Measurements from ENCODE around the gene FBXO38.

Gene FBXO38

DNA sequence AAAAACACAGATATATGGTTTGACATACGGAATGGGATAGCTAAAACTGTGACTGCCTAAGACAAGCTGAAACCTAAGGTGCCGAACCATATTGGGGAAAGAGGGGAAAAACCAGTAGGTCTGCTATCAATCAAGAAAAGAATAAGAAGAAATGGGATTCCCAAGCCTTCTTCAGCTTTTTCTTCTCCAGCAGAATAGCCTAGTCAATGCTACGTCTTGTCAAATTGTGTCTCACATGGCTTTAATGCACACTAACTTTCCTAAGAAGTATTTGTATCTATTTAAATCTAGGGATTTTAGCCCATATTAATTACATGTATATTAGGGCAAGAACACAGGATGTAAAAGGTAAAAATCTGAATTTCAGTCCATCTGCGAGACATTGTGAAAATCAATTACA, 797 bp upstream of the FBXO38 start:
- DNase-seq (ENCODE audit: low read depth in 3 of 3), result no peak

DNA sequence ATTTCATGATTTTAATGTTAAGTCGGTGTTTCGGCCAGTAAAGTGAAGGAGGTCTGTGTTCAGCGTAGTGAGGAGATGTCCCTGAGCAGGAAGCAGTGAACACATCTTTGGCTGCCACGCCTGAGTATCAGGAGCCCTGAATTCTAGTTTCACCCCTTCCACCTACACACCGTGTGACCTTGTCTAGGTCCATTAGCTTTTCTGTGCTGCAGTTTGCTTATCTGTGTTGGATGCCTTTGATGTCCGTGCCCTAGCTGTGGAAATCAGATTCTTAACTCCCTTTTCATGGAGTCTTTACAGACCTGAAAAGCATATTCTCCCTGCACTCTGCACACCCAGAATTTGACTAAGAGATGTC, 601 bp downstream of the FBXO38 start:
- DNase-seq (ENCODE audit: low read depth in 3 of 3), result no peak

DNA sequence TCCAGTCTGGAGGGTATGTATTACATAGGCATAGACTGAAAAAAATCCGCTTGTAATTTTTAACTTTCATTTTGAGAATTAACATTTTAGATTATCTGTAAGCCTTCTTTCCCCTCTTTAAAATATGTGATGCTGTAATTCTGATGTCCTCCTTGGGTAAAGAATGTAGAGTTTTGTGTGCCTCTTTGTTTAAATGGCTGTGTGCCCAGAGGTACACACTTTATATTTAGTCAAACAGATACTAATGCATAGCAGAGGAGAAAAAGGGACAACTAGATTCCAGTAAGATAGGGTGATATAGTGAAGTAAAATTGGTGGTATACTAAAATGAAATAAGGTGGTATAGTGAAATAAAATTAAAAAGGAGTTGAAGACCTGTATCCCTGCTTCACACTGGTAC, 1.3 kb downstream of the FBXO38 start:
- DNase-seq (ENCODE audit: low read depth in 3 of 3), result no peak

DNA sequence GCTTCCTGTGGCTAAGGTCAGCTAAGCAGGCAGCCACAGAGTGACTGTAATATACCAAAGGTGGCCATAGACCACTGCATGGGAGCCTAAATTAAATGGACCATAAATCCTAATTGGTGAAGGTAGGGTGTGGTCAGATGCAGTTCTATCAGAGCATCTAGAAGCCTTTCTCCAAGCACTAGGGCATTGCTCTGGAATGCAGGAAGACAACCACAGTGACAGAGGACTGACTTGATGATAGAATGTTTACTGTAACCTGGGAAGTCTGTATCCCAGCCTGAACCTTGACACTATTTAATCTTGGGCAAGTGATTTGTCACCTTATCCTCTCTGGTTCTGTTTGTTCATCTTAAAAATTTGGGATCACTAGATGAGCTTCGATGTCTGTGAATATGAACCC, 2.3 kb downstream of the FBXO38 start:
- DNase-seq (ENCODE audit: low read depth in 3 of 3), result no peak

DNA sequence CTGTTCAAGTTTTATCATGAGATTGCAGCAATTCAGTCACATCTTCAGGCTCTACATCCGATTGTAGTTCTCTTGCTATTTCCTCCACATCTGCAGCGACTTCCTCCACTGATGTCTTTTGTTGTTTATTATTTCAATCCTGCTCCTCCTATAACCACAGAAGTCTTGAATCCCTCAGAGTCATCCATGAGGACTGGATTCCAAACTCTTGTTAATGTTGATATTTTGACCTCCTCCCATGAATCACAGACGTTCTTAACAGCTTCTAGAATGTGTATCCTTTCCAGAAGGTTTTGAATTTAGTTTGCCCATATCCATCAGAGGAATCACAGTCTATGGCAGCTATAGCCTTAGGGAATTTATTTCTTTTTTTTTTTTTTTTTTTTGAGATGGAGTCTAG, 3.6 kb downstream of the FBXO38 start:
- DNase-seq (ENCODE audit: low read depth in 3 of 3), result no peak

DNA sequence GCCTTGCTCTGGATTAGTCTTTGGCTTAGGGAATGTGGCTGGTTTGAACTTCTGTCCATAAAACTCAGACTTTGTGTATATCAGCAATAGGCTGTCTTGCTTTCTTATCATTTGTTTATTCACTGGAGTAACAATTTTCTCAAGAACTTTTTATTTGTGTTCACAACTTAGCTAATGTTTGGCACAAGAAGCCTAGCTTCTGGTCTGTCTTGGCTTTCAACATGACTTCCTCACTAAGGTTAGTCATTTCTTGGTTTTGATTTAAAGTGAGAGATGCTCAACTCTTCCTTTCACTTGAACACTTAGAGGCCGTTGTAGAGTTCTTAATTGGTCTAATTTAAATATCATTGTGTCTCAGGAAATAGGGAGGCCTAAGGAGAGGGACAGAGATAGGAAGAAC, 4.9 kb downstream of the FBXO38 start:
- DNase-seq (ENCODE audit: low read depth in 3 of 3), result no peak

DNA sequence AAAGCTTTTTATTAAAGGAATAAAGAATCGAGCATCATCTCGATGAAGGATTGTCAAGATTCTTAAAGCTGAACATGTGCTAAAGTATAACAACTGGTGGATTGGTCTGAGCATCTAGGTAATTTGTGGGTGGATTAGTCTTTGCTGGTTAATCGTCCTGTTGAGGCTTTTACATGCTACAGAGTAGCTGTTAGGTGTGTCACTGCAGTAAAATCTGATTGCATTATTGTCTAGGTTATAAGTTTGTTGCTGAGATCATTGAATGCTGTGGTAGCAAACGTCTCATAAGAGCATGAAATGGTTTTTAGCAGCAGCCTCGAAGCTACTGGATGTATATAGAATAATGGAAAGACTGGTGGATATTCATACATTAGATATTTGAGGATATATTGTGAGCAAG, 7.2 kb downstream of the FBXO38 start:
- no peak for DNase-seq (ENCODE audit: low read depth in 3 of 3)

DNA sequence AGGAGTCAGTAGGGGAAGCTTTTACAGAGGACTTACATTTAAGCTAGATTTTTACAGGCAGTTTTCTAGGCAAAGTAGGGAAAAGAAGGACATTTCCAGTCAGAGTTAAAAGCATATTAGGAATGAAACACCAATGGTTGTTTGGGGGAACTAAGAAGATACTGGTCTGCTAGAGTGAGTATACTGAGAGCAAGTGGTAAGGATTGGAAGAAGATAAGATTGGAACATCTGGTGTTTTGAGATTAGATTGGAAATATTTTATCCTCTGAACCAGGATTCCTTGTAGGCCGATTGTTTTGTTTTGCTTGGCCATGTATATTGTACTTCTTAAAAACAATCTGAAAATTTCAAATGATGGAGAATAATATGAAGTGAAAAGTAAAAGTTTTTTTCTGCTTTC, 7.7 kb downstream of the FBXO38 start:
- no peak for DNase-seq (ENCODE audit: low read depth in 3 of 3)

DNA sequence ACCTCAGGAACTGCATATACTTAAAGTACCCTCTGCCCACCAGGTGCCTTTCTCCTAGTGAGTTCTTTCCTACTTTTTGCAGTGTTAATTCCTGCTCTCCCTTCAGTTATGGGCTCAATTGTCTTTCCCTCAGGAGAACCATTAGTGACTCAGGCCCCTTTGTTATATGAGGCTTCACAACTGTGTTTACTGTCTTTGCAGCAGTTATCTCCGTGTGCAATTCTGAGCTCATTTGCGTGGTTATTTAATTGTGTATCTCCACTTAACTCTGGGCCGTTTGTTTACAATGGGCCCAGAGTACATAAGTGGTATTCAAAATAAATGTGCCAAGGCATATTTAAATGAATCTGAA, 9.6 kb downstream of the FBXO38 start:
- no peak for DNase-seq (ENCODE audit: low read depth in 3 of 3)

DNA sequence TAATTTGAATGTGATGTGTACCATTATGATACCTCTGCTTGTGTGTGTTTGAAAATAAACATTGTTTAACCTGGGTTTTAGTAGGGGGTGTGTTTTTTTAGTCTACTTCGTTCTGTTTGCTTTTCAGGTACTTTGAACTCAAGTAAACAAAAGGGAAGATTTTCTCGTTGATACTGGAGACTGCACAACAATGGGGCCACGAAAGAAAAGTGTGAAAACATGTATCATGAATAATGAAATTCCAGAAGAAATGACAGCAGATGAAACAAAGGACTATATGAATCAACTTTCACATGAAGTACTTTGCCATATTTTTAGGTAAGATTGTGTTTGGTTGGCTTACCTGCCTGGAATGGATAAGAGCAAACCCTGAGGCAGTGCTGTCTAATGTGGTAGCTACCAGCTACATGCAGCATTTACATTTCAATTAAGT, 10.8 kb downstream of the FBXO38 start:
- no peak for DNase-seq (ENCODE audit: low read depth in 3 of 3)

DNA sequence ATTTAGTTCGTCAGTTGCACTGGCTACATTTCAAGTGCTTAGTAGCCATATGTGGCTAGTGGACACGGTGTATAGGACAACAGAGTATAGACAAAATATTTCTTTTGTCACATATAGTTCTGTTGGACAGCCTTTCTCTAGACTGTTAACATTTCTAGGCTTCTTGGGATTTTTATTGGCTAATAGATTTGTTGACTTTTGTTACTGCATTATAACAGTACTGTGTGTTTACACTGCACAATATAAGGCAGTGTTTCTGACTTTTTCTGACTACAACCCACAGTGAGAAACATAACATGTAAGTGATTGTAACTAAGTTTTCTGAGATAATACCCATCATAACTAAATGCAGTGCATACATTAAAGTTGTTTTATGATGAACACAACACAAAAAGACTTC, 11.3 kb downstream of the FBXO38 start:
- DNase-seq (ENCODE audit: low read depth in 3 of 3), result no peak

DNA sequence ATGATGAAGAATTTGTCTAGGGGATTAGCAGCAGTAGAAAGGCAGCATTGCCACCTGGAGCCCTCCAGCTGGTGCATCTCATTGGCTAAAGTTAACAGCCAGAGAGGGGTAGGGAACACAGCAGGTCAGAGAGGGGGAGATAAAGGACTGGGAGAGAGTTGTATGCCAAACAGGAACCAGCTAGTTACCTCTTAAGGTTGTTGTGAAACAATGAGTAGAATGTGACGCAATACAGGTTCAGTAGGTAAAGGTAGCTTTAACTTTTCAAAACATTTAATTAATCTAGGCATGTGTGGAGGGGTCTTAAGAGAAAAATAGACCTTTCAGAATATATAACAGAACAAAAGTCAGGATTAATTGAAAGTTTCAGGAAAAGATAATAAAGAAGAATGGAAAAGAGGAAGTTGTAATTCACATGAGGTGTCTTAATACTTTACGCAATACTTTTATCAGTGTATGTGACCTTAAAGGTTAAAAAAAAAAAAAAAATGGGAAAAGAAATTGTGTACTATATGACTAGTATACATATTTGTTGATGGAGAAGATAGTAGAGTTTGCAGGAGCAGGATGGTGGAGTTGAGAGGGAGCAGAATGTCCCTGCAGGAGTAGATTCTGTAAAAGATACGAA, 14.3 kb downstream of the FBXO38 start:
- no peak for DNase-seq (ENCODE audit: low read depth in 3 of 3)

DNA sequence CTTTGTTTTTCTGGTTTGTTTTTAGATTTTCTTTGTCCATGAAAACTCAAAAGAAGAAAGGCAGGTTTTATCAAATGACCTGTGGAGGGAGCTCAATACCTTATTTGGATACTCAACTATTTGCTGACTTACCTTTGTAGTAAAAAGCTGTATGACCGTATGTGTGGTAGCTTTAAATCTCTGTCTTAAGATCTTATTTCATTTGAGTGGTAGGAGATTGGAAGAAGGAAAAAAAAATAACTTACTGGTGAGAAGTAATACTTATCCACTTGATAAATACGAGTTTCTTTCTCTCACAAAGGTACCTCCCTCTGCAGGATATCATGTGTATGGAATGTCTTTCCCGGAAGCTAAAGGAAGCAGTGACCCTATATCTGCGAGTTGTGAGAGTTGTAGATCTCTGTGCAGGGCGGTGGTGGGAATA, 15.0 kb downstream of the FBXO38 start:
- no peak for DNase-seq (ENCODE audit: low read depth in 3 of 3)

DNA sequence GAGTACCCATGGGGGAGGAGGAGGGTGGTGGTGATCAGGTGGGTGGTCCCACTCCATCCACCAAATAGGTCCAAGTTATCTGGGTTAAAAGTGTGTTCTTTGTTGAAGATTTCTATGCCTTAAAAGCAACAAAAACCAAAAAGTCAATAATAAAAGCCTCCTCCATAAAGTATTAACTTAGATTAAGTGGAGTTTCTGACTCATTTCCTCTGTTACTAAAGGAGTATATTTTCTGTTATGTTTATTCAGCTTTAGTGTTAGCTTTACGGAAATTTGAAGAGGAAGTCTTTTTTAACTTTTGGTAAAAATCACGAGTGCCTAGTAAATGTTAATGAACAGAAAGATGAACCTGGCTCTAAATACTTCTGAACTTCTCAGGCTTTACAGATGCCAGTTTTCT, 17.8 kb downstream of the FBXO38 start:
- no peak for DNase-seq (ENCODE audit: low read depth in 3 of 3)

DNA sequence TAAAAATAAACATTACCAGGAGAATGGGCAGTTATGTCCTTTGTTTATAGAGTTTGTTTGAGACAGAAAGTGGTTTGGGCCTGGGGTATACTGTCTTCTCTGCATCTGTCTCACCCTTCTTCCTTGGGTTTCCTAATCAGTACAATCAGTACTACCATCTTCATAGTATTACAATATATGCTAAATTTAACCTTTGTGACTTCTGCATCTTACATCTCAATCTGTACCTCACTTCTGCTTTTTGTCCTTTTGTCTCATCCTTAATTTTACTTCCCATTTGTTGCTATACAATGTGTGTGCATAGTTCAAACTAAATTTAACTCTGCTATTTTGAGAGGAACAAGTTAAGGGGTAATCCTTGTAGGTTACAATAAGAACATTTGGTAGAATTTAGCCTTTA, 19.6 kb downstream of the FBXO38 start:
- DNase-seq (ENCODE audit: low read depth in 3 of 3), result no peak

DNA sequence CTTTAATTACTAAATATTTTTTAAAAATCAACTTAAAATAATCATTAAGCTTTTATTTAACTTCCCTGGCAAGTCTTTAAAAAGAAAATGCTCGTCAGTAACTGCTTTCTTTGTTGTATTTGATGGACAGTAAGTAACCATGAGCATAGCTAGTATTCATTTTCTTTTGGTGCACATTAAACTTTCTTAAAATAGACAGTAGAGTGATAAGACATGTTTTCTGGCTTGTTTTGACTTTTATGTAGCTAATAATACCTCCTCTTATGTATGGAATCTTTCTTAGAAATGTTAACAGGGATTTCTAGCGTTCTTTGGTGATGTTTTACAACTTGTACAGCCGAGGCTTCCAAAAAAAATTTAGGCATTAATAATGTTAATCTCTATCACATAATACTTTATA, 22.6 kb downstream of the FBXO38 start:
- no peak for DNase-seq (ENCODE audit: low read depth in 3 of 3)

DNA sequence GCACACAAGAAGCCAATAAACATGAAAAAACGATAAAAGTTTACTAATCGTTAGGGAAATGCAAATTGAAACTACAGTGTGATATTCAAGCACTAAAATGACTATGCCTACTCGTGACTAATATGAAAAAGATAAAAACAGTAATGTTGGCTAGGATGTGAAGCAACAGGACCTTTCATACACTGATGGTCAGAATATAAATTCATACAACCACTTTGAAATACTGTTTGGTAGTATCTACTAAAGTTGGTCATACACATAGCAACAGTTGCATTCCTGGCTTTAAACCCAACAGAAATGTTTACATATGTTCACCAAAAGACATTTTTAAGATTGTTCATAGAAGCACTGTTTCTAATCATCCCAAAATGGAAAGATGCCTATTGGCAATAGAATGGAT, 24.3 kb downstream of the FBXO38 start:
- DNase-seq (ENCODE audit: low read depth in 3 of 3), result no peak

DNA sequence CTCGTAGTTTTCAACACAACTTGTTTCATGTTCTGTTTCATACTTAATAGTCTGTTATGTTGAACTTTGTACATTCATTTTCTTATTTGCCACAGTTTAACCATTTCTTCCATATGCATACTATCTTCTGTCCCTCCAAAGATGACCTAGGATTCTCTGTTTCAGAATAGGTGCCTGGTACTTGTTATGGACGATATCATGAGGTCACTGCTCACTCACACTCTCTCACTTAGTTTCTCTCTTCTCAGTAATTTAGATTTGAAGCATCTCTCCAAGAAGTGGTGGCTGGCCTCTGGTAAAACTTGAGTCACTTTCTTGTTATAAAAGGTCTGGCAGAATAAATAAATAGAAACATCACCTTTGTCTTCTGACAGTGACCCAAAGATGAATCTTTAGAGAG, 28.4 kb downstream of the FBXO38 start:
- no peak for DNase-seq (ENCODE audit: low read depth in 3 of 3)

DNA sequence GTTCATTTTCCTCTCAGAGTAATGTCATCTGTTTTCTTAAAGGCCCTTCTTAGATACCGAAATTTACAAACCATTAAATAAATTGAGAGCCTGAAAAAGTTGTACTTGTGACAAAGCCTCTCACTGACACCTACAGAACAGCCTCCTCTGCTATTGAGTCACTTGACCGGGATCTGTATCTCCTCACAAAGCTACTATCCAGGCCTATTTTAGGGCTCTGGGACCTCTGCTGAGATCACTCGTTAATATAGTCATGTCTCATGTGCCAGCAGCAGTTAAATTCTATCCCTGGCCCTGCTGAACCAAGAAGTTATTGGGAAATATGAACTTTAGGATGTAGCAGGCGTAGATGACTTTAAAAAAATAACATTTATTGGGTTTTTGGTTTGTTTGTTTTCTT, 31.1 kb downstream of the FBXO38 start:
- DNase-seq (ENCODE audit: low read depth in 3 of 3), result no peak

DNA sequence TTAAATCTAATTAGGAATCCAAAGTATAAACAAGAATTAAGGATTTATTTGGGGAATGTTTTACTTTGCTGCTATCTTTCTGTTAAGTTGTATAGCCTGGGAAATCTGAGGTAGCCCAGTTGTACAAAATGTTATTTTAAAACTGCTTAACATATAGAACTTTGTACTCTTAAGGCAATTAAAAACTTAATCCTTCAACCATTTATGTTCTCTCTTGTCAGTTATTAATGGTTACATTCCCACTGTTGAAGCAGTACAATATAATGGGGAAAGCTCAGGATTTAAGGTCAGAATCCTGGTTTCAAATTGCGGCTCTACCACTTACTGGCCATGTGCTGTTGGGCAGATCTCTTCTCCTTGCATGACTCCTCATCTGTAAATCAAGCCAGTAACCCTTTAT, 32.7 kb downstream of the FBXO38 start:
- DNase-seq (ENCODE audit: low read depth in 3 of 3), result no peak

DNA sequence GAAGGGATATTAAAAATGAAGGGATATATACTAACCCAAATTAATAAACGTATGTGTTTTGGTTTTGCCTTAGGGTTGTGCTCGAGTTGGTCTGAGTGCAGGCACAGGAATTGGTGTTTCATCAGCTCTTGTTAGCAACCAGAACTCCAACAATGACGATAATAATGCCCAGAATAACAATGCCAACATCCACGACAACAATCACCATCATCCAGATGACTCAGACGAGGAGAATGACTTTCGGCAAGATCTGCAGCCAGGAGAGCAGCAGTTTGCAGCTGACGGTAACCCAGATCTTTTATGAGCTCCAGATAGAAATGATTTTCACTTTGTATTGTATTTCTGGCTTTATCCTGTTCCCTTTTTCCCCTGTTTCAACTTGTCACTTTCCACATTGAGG, 33.2 kb downstream of the FBXO38 start:
- DNase-seq (ENCODE audit: low read depth in 3 of 3), result no peak

DNA sequence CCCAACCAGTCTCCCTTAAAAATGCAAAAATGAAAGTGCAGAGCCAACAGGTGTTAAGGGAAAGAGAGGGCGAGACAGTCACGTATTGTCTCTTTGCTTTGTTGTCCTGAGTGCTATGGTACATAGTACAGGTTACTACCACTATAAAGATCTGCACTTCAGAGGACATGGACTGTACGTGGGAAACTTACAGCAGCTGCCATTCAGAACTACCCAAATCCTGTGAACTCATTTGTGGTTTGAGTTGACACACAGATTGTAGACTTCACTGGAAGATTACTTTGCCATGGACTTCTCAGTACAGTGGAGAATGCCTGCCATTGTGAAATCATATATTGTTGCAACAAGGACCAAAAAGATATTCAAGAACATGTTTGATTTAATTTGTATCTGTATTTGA, 34.8 kb downstream of the FBXO38 start:
- no peak for DNase-seq (ENCODE audit: low read depth in 3 of 3)

DNA sequence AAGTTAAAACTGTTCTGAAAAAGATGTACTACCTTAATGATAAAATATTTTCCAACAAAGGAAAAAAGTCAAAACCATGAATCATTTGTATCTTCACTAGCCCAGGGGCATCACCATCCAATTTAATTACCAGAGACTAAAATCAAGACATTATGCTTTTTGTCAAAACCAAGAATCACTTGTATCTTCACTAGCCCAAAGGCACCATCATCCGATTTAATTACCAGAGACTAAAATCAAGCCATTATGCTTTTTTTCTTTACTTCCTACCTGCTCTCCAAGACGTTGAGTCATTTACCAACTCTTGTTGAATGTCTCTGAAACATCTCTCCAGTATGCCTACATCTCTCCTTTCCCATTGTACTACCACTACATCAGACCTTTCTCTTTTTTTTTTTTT, 37.9 kb downstream of the FBXO38 start:
- no peak for DNase-seq (ENCODE audit: low read depth in 3 of 3)

DNA sequence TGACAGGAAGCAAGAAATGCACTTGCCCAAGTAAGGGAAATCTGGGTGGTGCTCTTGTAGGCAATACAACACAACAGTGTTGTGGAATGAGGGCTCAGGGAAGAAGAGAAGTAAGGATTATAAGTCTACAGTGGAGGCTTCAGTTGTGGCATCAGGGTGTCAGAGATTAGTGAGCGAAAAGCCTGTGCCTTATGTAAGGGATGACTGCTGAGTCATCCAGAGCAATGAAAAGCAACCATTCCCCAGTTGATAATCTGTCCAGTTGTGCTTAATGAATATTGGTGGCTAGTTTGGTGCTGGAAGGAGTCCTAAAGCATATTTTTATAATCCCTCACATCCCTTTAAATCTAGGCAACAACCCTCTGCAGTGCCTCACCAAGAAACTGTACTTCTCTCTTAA, 42.0 kb downstream of the FBXO38 start:
- no peak for DNase-seq (ENCODE audit: low read depth in 3 of 3)

DNA sequence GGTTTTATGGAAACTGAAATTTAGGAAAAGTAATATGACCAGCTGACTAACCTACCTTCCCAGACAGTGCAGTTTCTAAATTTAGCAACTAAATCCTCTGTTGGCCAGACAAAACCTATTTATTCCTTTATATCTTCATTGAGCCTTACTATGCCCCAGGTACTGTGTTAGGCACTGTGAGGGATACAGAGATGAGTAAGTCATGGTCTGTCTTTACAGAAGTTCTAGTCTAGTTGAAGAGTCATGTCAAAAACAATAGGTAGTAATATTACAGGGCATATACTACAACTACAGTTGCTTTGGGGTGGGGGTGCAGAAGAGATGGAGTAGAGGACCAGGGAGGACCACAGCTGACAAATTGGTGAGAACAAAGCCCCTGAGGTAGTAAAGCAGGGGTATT, 42.8 kb downstream of the FBXO38 start:
- DNase-seq (ENCODE audit: low read depth in 3 of 3), result no peak

Data from stimulated activated CD4-positive, alpha-beta T cell treated with anti-CD3 and anti-CD28 coated beads, TNF-alpha, amount 100 ng/mL, for 48 hours (primary cell).